A549 (cell line): ENCODE data around the gene CDC5L. TPM values are rescaled to one million over a fixed set of nuclear protein-coding genes. Genes with fewer than 3 reads are reported as not detected.

Experiments used
- ATAC-seq, 2 experiments: fragments of 200-7000 bp in 1 of 2; fragments of >200 bp in 1 of 2; cut with Nextera tagmentation in 1 of 2; cut with Tn5 transposase in 1 of 2; 3 replicates each; pipeline versions ENCODE4 v1.8.0 to v1.9.1; 2018 to 2020; ENCODE audit warnings: mild to moderate bottlenecking in 1 of 2, moderate library complexity in 1 of 2
- CTCF ChIA-PET: fragments of 300-600 bp; sonication (Branson Sonifier 250); formaldehyde crosslinking; extraction: SDS; loops from one replicate; lab custom pipeline; 2021; ENCODE audit warnings: antibody characterized with exemption, inconsistent platforms; lab: Yijun Ruan, JAX
- POLR2A ChIA-PET: fragments of 350-600 bp; formaldehyde crosslinking; extraction: SDS; loops from one replicate; lab custom pipeline; 2021; ENCODE audit warnings: antibody characterized with exemption, inconsistent platforms; lab: Yijun Ruan, JAX
- DNase-seq, 2 experiments: peaks; one replicate each; pipeline versions ENCODE4 v3.0.0 to v3.0.0-alpha.2; 2011 to 2016; ENCODE audit warnings: low read depth in 1 of 2, low spot score in 1 of 2
- FAIRE-seq: peaks from 2 replicates; lab custom pipeline; 2011; peaks lifted over from hg19 to GRCh38; lab: Jason Lieb, UNC
- H3K27ac ChIP-seq, 2 experiments: fragments of >200 bp; sonication (Bioruptor Twin); formaldehyde crosslinking; 3 replicates each; pipeline ENCODE4 v1.5.1; 2016 to 2017
- H3K4me1 ChIP-seq: fragments of >200 bp; sonication (Bioruptor Twin); formaldehyde crosslinking; 3 replicates; pipeline ENCODE4 v1.6.1; 2016
- H3K4me2 ChIP-seq: fragments of >200 bp; sonication (Bioruptor Twin); formaldehyde crosslinking; 3 replicates; pipeline ENCODE4 v1.6.1; 2016
- H3K4me3 ChIP-seq: fragments of >200 bp; sonication (Bioruptor Twin); formaldehyde crosslinking; 3 replicates; pipeline ENCODE4 v1.5.1; 2016
- H3K9me3 ChIP-seq: fragments of >200 bp; sonication (Bioruptor Twin); formaldehyde crosslinking; 3 replicates; pipeline ENCODE4 v1.6.1; 2016
- BHLHE40 ChIP-seq: IDR thresholded peaks from 2 replicates; pipeline ENCODE4 v1.6.1; 2012; ENCODE audit warnings: low read depth, low read length, inconsistent platforms
- EP300 ChIP-seq, 2 experiments: fragments of >200 bp; sonication (Bioruptor Twin); formaldehyde crosslinking; IDR thresholded peaks; 2 replicates in 1 of 2; 3 replicates in 1 of 2; pipeline ENCODE4 v1.6.1; 2016 to 2017
- FOSB ChIP-seq: fragments of 250-450 bp; sonication (Bioruptor Pico); IDR thresholded peaks from 2 replicates; pipeline ENCODE4 v1.5.0; 2020; ENCODE audit warnings: mild to moderate bottlenecking, moderate library complexity
- FOSL2 ChIP-seq, 2 experiments: fragments of 450-650 bp in 1 of 2; fragments of >200 bp in 1 of 2; sonication (Bioruptor Twin) in 1 of 2; formaldehyde crosslinking; IDR thresholded peaks; 2 replicates each; pipeline versions ENCODE4 v1.5.0 to v1.6.1; 2016 to 2020; ENCODE audit warnings: mild to moderate bottlenecking in 1 of 2, moderate library complexity in 1 of 2
- GATA3 ChIP-seq: IDR thresholded peaks from 2 replicates; pipeline ENCODE4 v1.6.1; 2012; ENCODE audit warnings: borderline replicate concordance
- HDAC2 ChIP-seq: fragments of 200-600 bp; sonication (generic); IDR thresholded peaks from 2 replicates; pipeline ENCODE4 v1.6.1; 2016
- HES2 ChIP-seq: fragments of >200 bp; sonication (Bioruptor Twin); formaldehyde crosslinking; IDR thresholded peaks from 2 replicates; pipeline ENCODE4 v1.6.1; 2016
- HMGXB4 ChIP-seq: fragments of 250-450 bp; sonication (Bioruptor Pico); IDR thresholded peaks from 2 replicates; pipeline ENCODE4 v1.5.0; 2021; ENCODE audit warnings: mild to moderate bottlenecking, moderate library complexity, borderline replicate concordance
- KDM1A ChIP-seq: fragments of 200-600 bp; sonication (generic); IDR thresholded peaks from 2 replicates; pipeline ENCODE4 v1.6.1; 2016; ENCODE audit warnings: low read depth, mild to moderate bottlenecking
- MYC ChIP-seq: IDR thresholded peaks from 2 replicates; pipeline ENCODE4 v1.6.1; 2012; ENCODE audit warnings: mild to moderate bottlenecking, inconsistent platforms, low read length, improper control_type of control experiment, borderline replicate concordance
- NFE2L2 ChIP-seq: fragments of 150-350 bp; conservative IDR thresholded peaks from 2 replicates; pipeline ENCODE4 v1.6.1; 2014; ENCODE audit warnings: low read length
- RNF2 ChIP-seq: fragments of 200-600 bp; sonication (generic); IDR thresholded peaks from 2 replicates; pipeline ENCODE4 v1.6.1; 2016; ENCODE audit warnings: low read depth, mild to moderate bottlenecking, antibody characterized with exemption, moderate library complexity, borderline replicate concordance
- ZC3H11A ChIP-seq: fragments of 450-650 bp; IDR thresholded peaks from 2 replicates; pipeline ENCODE4 v1.6.1; 2014; ENCODE audit warnings: antibody characterized with exemption, mild to moderate bottlenecking
- ZSCAN20 ChIP-seq: fragments of 250-450 bp; sonication (Bioruptor Pico); IDR thresholded peaks from 2 replicates; pipeline ENCODE4 v1.8.0; 2022; ENCODE audit warnings: mild to moderate bottlenecking, moderate library complexity
- WGBS: methylation state at CpG from one replicate; pipeline ENCODE4 v1.1.6; 2017; ENCODE audit errors: missing lambda C conversion rate; 5-methylcytosine and 5-hydroxymethylcytosine counted together
- polyA plus RNA-seq, 4 experiments: library from polyadenylated mRNA; depleted of rRNA in 3 of 4; stranded (reverse); fragments of >200 nt; fragmentation: RNase III in 1 of 4; extraction: RNeasy Plus Mini Kit Qiagen cat#74134 plus additional on column Dnase treatment in 1 of 4; gene quantifications; 2 replicates in 3 of 4; 3 replicates in 1 of 4; pipeline ENCODE4 v1.2.3, GENCODE V29; 2011 to 2017
- TF ChIP-seq, protein P1 (sequence below): IDR thresholded peaks from 2 replicates; pipeline ENCODE4 v1.6.1; 2012

The CDC5L gene
- polyA plus RNA-seq, 2 of the 4 experiments (the other 2 are of a cell fraction) = 12.8 to 20.5 TPM

DNA sequence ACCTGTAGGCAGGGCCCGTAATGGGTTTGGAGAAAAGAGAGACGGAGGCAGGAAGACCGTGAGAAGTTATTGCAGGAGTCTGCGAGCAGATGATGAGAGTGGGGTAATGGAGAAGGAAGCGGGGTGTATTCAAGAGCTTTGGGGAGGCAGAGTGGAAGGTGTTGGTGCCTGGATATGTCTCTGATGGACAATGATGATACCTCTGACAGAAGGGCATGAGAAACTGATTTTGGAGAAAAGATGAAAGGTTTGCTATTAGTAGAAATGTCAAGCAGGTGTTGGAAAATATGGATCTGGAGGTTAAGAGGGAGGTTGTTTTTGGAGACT is 69.4 kb downstream of the CDC5L start:
- ATAC-seq = no peak
- no peak overlapping the region for H3K4me3 ChIP-seq

DNA sequence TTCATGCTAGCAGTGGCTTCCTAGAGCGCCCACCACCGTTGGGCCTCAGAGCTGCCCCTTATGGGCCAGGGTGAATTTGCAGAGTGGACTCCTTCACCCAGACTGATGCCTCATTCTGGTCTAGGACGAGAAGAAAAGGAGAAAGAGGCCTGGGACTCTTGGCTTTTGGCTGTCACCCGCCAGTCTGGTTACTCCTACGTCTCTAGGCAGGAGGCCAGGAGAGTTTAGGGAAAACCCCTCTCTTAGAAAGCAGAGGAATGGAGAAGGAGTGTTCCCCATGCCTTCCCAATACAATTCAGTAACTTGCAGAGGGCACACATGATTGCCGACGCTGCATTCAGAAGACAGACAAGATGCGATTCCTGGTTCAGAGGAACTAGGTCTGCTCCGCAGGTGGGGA is 70.1 kb downstream of the CDC5L start:
- Histone ChIP-seq H3K27ac (no peak overlapping the region), H3K4me1 (peaks cover 8% of the 10 kb centered on the region; the same call in 1 of the 3 replicates), H3K9me3 (no peaks in the 10 kb centered on the region), H3K4me3 (no peak overlapping the region), H3K4me2 (no peak overlapping the region)
- DNase-seq (no peak), ATAC-seq (no peak), FAIRE-seq (no peak)
- POLR2A ChIA-PET = no interaction called here
- WGBS = 77% methylated on average over 9 of the region's 9 CpGs
- TF ChIP-seq MYC = no peak
- CTCF ChIA-PET = interaction anchor here (0.8 to 7.4 kb wide), 8 partner anchors 13 to 189 kb away, joined by 3 to 85 read pairs (median 4); no protein-coding TSS in a partner anchor

More for the DNA sequence above, 69.4 kb downstream of the CDC5L start:
- H3K4me1 ChIP-seq = peaks cover 14% of the 10 kb centered on the region; the same call in 2 of the 3 replicates
- no peak for DNase-seq
- TF ChIP-seq FOSB (CRISPR knock-in tag) (no peak), HDAC2 (no peak), GATA3 (no peak)
- TF ChIP-seq, all 56 proteins: peak for 0
- WGBS = 83% methylated on average over 5 of the region's 5 CpGs
- CTCF ChIA-PET = interaction anchor here (0.6 to 7.4 kb wide), 10 partner anchors 11 to 189 kb away, joined by 3 to 85 read pairs (median 4); no protein-coding TSS in a partner anchor
- FAIRE-seq = no peak
- no peak overlapping the region for H3K27ac ChIP-seq
- POLR2A ChIA-PET = no interaction called here
- H3K4me2 ChIP-seq = peak overlapping the region; percentile 63
- no peaks in the 10 kb centered on the region for H3K9me3 ChIP-seq

DNA sequence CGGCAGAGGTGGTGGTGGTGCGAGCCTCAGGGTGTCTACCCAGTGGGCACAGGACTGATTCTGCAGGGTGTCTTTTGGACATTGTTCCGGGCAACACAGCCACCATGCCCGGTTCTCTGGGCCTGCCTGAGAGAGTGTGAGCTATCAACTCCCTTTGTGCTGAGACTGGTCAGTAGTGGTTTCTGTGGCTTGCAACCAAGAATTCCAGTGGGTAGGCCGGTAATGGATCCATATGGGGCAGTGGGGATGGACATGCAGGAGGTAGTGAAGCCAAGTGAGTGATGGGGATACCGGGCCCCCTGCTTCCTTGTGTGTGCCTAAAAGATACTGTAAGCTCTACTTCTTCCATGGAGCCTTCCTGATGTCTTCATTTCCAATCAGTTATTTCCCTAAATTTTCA is 71.0 kb downstream of the CDC5L start:
- Histone ChIP-seq H3K4me2 (no peak overlapping the region), H3K9me3 (no peaks in the 10 kb centered on the region), H3K4me3 (no peak overlapping the region), H3K4me1 (peaks cover 3% of the 10 kb centered on the region; the same call in 1 of the 3 replicates), H3K27ac (no peak overlapping the region)
- 75% methylated on average over 3 of the region's 6 CpGs for WGBS
- TF ChIP-seq BHLHE40 = no peak
- TF ChIP-seq FOSL2 (IDR thresholded peaks at IDR 0.05) = no peak
- TF ChIP-seq FOSL2 (CRISPR knock-in tag; IDR thresholded peaks at IDR 0.05) = no peak
- no peak for TF ChIP-seq HDAC2
- TF ChIP-seq RNF2 = no peak
- no peak for TF ChIP-seq ZC3H11A
- TF ChIP-seq KDM1A = no peak
- no peak for DNase-seq
- no peak for ATAC-seq
- no peak for FAIRE-seq
- ChIA-PET CTCF (interaction anchor here (0.6 to 7.4 kb wide), 4 partner anchors 14 to 190 kb away, joined by 3 to 85 read pairs (median 30); no protein-coding TSS in a partner anchor), POLR2A (no interaction called here)

DNA sequence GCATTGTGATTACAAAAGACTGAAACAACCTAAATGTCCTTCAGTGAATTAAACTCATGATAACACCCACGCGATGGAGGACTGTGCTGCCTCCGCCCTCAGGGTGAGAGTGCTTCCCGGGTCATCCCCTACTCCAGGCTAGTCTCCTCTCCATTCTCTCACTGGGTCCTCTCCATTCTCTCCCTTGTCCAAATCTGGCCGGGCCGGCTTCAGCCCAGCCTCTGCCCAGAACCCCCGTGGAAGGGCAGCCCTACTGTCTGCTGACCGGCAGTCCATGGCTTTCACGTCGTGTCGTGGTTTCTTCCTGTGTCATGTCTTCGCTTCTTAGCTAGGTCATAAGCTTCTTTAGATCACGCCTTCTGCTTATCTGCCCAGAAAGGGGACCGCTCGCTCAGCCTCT is 74.8 kb downstream of the CDC5L start:
- H3K4me2 ChIP-seq = no peak overlapping the region
- no peak for DNase-seq
- TF ChIP-seq EP300 (IDR thresholded peaks at IDR 0.05) = no peak
- TF ChIP-seq, protein P1, sequence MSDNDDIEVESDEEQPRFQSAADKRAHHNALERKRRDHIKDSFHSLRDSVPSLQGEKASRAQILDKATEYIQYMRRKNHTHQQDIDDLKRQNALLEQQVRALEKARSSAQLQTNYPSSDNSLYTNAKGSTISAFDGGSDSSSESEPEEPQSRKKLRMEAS = no peak
- TF ChIP-seq HES2 = no peak
- no peak for TF ChIP-seq GATA3
- TF ChIP-seq NFE2L2 = no peak
- no peak for TF ChIP-seq HMGXB4 (CRISPR knock-in tag)
- no peak for TF ChIP-seq ZC3H11A
- no peak for TF ChIP-seq ZSCAN20 (CRISPR knock-in tag)
- TF ChIP-seq, all 56 proteins: peak for 0
- H3K4me3 ChIP-seq = no peak overlapping the region
- FAIRE-seq (no peak), ATAC-seq (no peak)
- H3K9me3 ChIP-seq = no peaks in the 10 kb centered on the region
- ChIA-PET CTCF (interaction anchor here (0.9 to 7.2 kb wide), 4 partner anchors 9 to 32 kb away, joined by 3 to 85 read pairs (median 16); no protein-coding TSS in a partner anchor), POLR2A (no interaction called here)
- 71% methylated on average over 15 of the region's 15 CpGs for WGBS
- no peaks in the 10 kb centered on the region for H3K4me1 ChIP-seq
- no peak overlapping the region for H3K27ac ChIP-seq
